Urothelium cell line (cell line): ENCODE results near the gene CCBE1.

Experiments used
- DNase-seq: peaks from one replicate; pipeline ENCODE4 v3.0.0; 2011; ENCODE audit warnings: low spot score, mixed read lengths
- FAIRE-seq: peaks from 2 replicates; lab custom pipeline; 2011; peaks lifted over from hg19 to GRCh38; lab: Jason Lieb, UNC

Gene CCBE1

GRCh38 chr18:59509481-59510442 is 187.5 kb downstream of the CCBE1 start:
- FAIRE-seq (no peak), DNase-seq (no peak)

- no peak for FAIRE-seq
Observed at GRCh38 chr18:59505356-59505755, 191.9 kb downstream of the CCBE1 start.

GRCh38 chr18:59502274-59503175 is 194.7 kb downstream of the CCBE1 start:
- peak; percentile 38 for DNase-seq
- FAIRE-seq, result no peak

More at GRCh38 chr18:59505356-59505755, 191.9 kb downstream of the CCBE1 start:
- no peak for DNase-seq

GRCh38 chr18:59501920-59502273 is 195.3 kb downstream of the CCBE1 start:
- FAIRE-seq, result no peak
- no peak for DNase-seq

GRCh38 chr18:59500765-59501164 is 196.5 kb downstream of the CCBE1 start:
- DNase-seq (no peak), FAIRE-seq (no peak)

- DNase-seq, result no peak
Observed at GRCh38 chr18:59498506-59499086, 198.6 kb downstream of the CCBE1 start.

GRCh38 chr18:59492756-59493421 is 204.3 kb downstream of the CCBE1 start:
- FAIRE-seq (no peak), DNase-seq (no peak)

More at GRCh38 chr18:59498506-59499086, 198.6 kb downstream of the CCBE1 start:
- FAIRE-seq, result no peak

GRCh38 chr18:59488899-59489298 is 208.3 kb downstream of the CCBE1 start:
- no peak for FAIRE-seq
- DNase-seq, result no peak

- FAIRE-seq (no peak), DNase-seq (no peak)
Observed at GRCh38 chr18:59485382-59485781, 211.8 kb downstream of the CCBE1 start.

- DNase-seq (no peak), FAIRE-seq (no peak)
Observed at GRCh38 chr18:59484561-59485328, 212.5 kb downstream of the CCBE1 start.

- DNase-seq (no peak), FAIRE-seq (no peak)
Observed at GRCh38 chr18:59484131-59484530, 213.1 kb downstream of the CCBE1 start.

- DNase-seq, result no peak
- no peak for FAIRE-seq
Observed at GRCh38 chr18:59481436-59481835, 215.8 kb downstream of the CCBE1 start.

GRCh38 chr18:59479776-59480175 is 217.4 kb downstream of the CCBE1 start:
- FAIRE-seq, result no peak
- no peak for DNase-seq

GRCh38 chr18:59478591-59478990 is 218.6 kb downstream of the CCBE1 start:
- no peak for FAIRE-seq
- DNase-seq, result no peak

- FAIRE-seq, result no peak
Observed at GRCh38 chr18:59477849-59478248, 219.4 kb downstream of the CCBE1 start.

GRCh38 chr18:59470561-59471121 is 226.6 kb downstream of the CCBE1 start:
- no peak for FAIRE-seq
- DNase-seq, result no peak

More at GRCh38 chr18:59477849-59478248, 219.4 kb downstream of the CCBE1 start:
- DNase-seq, result no peak

GRCh38 chr18:59469463-59470180 is 227.6 kb downstream of the CCBE1 start:
- FAIRE-seq (no peak), DNase-seq (no peak)

GRCh38 chr18:59468821-59469220 is 228.4 kb downstream of the CCBE1 start:
- no peak for DNase-seq
- no peak for FAIRE-seq

GRCh38 chr18:59467497-59467896 is 229.7 kb downstream of the CCBE1 start:
- no peak for DNase-seq
- FAIRE-seq, result no peak
